HL-60 (cell line): ENCODE data around the gene IL20.

Experiments used
- DNase-seq, 2 experiments: peaks; one replicate each; pipeline ENCODE4 v3.0.0-alpha.2; 2010 to 2020; ENCODE audit warnings: low read depth in 1 of 2, low spot score in 1 of 2
- H3K27ac ChIP-seq: fragments of 250-450 bp; sonication (Bioruptor Pico); replicated peaks from 2 replicates; pipeline ENCODE4 v1.5.1; 2020; ENCODE audit warnings: mild to moderate bottlenecking, moderate library complexity
- H3K27me3 ChIP-seq: fragments of 250-450 bp; sonication (Bioruptor Pico); 2 replicates; pipeline ENCODE4 v1.5.1; 2021; ENCODE audit warnings: mild to moderate bottlenecking, moderate library complexity; ENCODE audit not compliant: insufficient read depth, poor library complexity, severe bottlenecking
- H3K4me3 ChIP-seq: replicated peaks from 2 replicates; pipeline ENCODE4 v1.5.1; 2011; ENCODE audit warnings: mild to moderate bottlenecking, control low read depth, low read length; ENCODE audit not compliant: insufficient read depth
- GABPA ChIP-seq: IDR thresholded peaks from 2 replicates; pipeline ENCODE4 v1.6.1; 2012; ENCODE audit warnings: low read depth
- POLR2AphosphoS5 ChIP-seq: IDR thresholded peaks from 2 replicates; pipeline ENCODE4 v1.6.1; 2012; ENCODE audit warnings: low read depth
- SPI1 ChIP-seq: IDR thresholded peaks from 2 replicates; pipeline ENCODE4 v1.6.1; 2012; ENCODE audit warnings: low read depth, mild to moderate bottlenecking, borderline replicate concordance
- TF ChIP-seq, protein P1 (sequence below): IDR thresholded peaks from one replicate; pipeline ENCODE4 v1.5.1; 2011; ENCODE audit warnings: low read length, control low read depth, inconsistent platforms; ENCODE audit not compliant: insufficient read depth
- TF ChIP-seq, protein P2 (sequence below): IDR thresholded peaks from 2 replicates; pipeline ENCODE4 v1.6.1; 2012; ENCODE audit warnings: low read depth; ENCODE audit not compliant: insufficient replicate concordance

IL20 gene

DNA sequence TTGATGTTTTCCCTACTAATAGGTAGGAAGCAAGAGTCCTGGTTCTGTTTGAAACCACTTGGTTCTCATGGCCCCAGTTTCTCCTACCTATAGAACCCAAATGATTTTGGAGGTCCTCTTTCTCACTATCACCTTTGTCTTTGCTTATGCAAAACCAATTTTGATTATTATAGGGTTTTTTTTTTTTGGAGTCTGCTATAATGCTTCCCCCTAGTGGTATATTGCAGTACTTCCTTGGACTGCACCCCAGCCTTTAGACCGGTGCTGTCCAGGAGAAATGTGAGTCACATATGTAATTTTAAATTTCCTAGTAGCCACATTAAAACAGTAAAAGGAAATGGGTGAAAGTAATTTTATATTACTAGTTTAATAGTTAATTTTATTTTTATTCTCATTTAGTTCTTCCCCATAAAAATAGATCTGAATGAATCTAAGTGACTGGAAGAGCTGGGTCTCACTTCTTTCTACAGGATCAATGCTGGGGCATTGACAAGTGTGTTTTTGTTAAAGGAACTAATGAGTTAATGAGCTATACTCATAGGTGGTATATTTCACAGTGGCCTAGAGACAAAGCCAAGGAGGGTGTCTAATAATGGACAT lies 45.7 kb downstream of the IL20 start:
- H3K27ac ChIP-seq: no peak overlapping the region
- no peak overlapping the region for H3K4me3 ChIP-seq
- peak in 1 of 2 experiments; percentile 22 for DNase-seq
- peaks cover 23% of the 10 kb centered on the region for H3K27me3 ChIP-seq
- TF ChIP-seq, protein P1, sequence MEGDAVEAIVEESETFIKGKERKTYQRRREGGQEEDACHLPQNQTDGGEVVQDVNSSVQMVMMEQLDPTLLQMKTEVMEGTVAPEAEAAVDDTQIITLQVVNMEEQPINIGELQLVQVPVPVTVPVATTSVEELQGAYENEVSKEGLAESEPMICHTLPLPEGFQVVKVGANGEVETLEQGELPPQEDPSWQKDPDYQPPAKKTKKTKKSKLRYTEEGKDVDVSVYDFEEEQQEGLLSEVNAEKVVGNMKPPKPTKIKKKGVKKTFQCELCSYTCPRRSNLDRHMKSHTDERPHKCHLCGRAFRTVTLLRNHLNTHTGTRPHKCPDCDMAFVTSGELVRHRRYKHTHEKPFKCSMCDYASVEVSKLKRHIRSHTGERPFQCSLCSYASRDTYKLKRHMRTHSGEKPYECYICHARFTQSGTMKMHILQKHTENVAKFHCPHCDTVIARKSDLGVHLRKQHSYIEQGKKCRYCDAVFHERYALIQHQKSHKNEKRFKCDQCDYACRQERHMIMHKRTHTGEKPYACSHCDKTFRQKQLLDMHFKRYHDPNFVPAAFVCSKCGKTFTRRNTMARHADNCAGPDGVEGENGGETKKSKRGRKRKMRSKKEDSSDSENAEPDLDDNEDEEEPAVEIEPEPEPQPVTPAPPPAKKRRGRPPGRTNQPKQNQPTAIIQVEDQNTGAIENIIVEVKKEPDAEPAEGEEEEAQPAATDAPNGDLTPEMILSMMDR: peak; percentile 64
- TF ChIP-seq, protein P2, sequence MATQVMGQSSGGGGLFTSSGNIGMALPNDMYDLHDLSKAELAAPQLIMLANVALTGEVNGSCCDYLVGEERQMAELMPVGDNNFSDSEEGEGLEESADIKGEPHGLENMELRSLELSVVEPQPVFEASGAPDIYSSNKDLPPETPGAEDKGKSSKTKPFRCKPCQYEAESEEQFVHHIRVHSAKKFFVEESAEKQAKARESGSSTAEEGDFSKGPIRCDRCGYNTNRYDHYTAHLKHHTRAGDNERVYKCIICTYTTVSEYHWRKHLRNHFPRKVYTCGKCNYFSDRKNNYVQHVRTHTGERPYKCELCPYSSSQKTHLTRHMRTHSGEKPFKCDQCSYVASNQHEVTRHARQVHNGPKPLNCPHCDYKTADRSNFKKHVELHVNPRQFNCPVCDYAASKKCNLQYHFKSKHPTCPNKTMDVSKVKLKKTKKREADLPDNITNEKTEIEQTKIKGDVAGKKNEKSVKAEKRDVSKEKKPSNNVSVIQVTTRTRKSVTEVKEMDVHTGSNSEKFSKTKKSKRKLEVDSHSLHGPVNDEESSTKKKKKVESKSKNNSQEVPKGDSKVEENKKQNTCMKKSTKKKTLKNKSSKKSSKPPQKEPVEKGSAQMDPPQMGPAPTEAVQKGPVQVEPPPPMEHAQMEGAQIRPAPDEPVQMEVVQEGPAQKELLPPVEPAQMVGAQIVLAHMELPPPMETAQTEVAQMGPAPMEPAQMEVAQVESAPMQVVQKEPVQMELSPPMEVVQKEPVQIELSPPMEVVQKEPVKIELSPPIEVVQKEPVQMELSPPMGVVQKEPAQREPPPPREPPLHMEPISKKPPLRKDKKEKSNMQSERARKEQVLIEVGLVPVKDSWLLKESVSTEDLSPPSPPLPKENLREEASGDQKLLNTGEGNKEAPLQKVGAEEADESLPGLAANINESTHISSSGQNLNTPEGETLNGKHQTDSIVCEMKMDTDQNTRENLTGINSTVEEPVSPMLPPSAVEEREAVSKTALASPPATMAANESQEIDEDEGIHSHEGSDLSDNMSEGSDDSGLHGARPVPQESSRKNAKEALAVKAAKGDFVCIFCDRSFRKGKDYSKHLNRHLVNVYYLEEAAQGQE: peak; percentile 58
- TF ChIP-seq SPI1: no peak

DNA sequence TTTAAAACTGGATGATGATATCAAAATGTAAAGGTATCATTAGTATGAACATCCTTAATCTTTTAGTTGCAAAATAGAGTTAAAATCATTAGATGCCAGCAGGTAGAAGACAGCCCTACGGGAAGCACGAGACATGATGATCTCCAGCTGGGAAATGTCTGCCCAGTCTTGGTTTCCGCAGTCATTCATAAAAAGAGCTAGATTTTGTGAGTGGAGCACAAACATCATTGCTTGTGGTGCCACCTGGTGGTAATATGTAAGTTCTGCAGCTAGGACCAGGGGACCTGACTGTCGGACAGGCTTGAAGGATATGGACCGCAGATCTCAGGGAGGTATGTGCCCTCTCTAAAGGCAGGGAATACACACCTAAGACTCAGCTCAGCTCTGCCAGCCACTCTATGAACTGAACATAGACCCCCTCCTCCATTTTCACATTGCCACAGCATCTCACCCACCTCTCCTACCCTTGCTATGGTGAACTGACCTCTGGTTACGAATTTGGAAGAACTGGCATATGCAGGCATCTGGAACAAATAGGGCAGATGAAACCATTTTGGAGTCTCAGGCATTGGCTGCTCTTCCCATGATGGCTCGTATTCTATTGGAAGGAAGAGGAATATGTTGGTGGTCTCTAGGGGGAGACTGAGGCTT lies 47.1 kb downstream of the IL20 start:
- no peak overlapping the region for H3K4me3 ChIP-seq

DNA sequence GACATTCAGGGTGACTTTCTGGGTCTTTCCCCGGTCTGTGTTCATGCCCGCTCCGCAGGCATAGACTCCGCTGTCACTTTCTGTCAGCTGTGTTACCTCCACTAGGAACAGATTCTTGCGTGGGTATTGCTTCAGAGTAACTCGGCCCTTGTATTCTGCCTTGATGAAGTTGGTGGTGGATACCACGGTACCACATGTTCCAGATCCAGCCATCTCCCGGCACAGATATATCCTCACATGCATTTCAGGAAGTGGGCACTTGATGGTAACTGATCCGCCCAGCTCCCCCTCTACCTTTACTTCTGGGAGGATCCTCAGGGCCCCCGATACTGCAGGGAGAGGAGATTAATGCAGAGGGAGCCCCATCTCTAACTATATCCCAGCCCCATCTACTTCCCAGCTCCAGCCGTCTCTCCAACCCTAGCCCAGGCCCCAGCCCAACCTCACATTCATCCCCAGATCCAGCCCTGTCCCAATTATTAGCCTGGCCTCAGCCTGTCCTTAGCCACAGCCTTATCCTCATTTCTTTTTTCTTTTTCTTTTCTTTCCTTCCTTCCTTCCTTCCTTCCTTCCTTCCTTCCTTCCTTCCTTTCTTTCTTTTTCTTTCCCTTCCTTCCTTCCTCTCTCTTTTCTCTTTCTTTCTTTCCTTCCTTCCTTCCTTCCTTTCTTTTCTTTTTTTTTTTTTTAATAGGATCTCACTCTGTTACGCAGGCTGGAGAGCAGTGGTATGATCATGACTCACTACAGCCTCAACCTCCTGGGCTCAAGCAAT lies 48.5 kb downstream of the IL20 start:
- DNase-seq: no peak
- Histone ChIP-seq H3K4me3 (no peak overlapping the region), H3K27me3 (peaks cover 10% of the 10 kb centered on the region), H3K27ac (no peak overlapping the region)
- no peak for TF ChIP-seq GABPA
- TF ChIP-seq, protein P1: no peak
- TF ChIP-seq, protein P2: no peak
- TF ChIP-seq SPI1: no peak
- no peak for TF ChIP-seq POLR2AphosphoS5

More for the DNA sequence above, 47.1 kb downstream of the IL20 start:
- DNase-seq: peak in 1 of 2 experiments; percentile 75
- no peak overlapping the region for H3K27ac ChIP-seq
- TF ChIP-seq, protein P1: peak; percentile 62
- TF ChIP-seq GABPA: no peak
- peaks cover 23% of the 10 kb centered on the region for H3K27me3 ChIP-seq
